Neutrophil (primary cell): Measurements from ENCODE around the gene LRRC27.

Source experiments
- H3K27ac ChIP-seq: fragments of 200-600 bp; sonication (generic); 2 replicates; pipeline ENCODE4 v1.5.1; 2016; ENCODE audit warnings: mild to moderate bottlenecking, moderate library complexity
- H3K27me3 ChIP-seq: fragments of 200-600 bp; sonication (generic); 2 replicates; pipeline ENCODE4 v1.6.0; 2016; ENCODE audit warnings: mild to moderate bottlenecking
- H3K36me3 ChIP-seq: fragments of 200-600 bp; sonication (generic); 2 replicates; pipeline ENCODE4 v1.5.1; 2017
- H3K4me1 ChIP-seq, 2 experiments: fragments of 200-600 bp in 1 of 2; sonication (generic) in 1 of 2; 1 replicate in 1 of 2; 2 replicates in 1 of 2; pipeline versions ENCODE4 v1.5.1 to v1.6.1; 2013 to 2016; ENCODE audit warnings: low read depth in 1 of 2, low read length in 1 of 2, mild to moderate bottlenecking in 1 of 2, moderate library complexity in 1 of 2; ENCODE audit not compliant: control insufficient read depth in 1 of 2, insufficient read depth in 1 of 2
- H3K4me3 ChIP-seq, 2 experiments: fragments of 200-600 bp in 1 of 2; sonication (generic) in 1 of 2; 1 replicate in 1 of 2; 2 replicates in 1 of 2; pipeline ENCODE4 v1.5.1; 2013 to 2016; ENCODE audit warnings: low read depth in 1 of 2, low read length in 1 of 2, mild to moderate bottlenecking in 1 of 2, moderate library complexity in 1 of 2
- H3K9me3 ChIP-seq: fragments of 200-600 bp; sonication (generic); 2 replicates; pipeline ENCODE4 v1.5.1; 2016
- TF ChIP-seq, protein P1 (sequence below): fragments of 200-600 bp; sonication (generic); IDR thresholded peaks from 2 replicates; pipeline ENCODE4 v1.5.1; 2016; ENCODE audit warnings: antibody characterized with exemption

LRRC27 gene

GRCh38 chr10:132410056-132410778, 78.2 kb downstream of the LRRC27 start:
- Histone ChIP-seq H3K27me3 (no peaks in the 10 kb centered on the region), H3K36me3 (peaks cover 18% of the 10 kb centered on the region), H3K27ac (no peak overlapping the region), H3K4me3 (no peak overlapping the region), H3K4me1 (peaks cover 24 to 37% of the 10 kb centered on the region in 2 experiments), H3K9me3 (no peaks in the 10 kb centered on the region)
- TF ChIP-seq, protein P1, sequence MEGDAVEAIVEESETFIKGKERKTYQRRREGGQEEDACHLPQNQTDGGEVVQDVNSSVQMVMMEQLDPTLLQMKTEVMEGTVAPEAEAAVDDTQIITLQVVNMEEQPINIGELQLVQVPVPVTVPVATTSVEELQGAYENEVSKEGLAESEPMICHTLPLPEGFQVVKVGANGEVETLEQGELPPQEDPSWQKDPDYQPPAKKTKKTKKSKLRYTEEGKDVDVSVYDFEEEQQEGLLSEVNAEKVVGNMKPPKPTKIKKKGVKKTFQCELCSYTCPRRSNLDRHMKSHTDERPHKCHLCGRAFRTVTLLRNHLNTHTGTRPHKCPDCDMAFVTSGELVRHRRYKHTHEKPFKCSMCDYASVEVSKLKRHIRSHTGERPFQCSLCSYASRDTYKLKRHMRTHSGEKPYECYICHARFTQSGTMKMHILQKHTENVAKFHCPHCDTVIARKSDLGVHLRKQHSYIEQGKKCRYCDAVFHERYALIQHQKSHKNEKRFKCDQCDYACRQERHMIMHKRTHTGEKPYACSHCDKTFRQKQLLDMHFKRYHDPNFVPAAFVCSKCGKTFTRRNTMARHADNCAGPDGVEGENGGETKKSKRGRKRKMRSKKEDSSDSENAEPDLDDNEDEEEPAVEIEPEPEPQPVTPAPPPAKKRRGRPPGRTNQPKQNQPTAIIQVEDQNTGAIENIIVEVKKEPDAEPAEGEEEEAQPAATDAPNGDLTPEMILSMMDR = no peak

- H3K4me3 ChIP-seq = no peak overlapping the region
- H3K9me3 ChIP-seq = no peaks in the 10 kb centered on the region
- TF ChIP-seq, protein P1 = no peak
- peaks cover 10% of the 10 kb centered on the region for H3K36me3 ChIP-seq
- H3K27me3 ChIP-seq = no peaks in the 10 kb centered on the region
- H3K4me1 ChIP-seq = peaks cover 24 to 37% of the 10 kb centered on the region in 2 experiments
- H3K27ac ChIP-seq = no peak overlapping the region
Measured at GRCh38 chr10:132410779-132411532, 79.0 kb downstream of the LRRC27 start.

DNA sequence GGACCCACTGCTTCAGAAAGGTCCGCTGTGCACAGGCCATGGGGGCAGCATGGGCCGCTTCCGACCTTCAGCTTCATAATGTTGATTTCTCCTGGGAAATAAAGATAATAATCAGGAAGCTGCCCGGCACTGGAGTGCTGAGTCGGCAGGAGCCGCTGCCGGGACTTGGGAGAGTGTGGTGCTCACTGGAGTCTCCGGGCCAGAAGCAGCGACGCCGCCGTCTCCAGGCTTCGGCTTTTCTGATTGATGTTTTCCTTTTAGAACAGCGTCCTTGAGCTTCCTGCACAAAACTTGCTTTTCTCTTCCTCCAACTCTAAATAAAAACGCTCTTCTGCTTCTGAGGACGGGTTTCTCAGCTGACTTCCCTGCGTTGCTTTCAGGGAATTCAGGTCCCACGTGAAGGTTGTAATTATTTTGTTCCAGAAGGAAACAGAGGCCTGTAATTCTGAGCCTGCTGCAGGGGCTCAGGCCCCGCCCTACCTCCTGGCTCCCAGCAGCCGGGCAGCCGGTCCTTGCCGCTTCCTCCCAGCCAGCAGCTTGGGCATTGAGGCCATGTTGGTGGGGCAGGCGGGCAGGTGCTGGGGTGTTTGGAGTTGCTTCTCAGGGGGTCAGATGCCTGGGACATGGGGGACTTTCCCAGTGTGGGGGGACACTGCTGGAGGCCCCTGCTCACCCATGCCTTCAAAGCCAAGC, 79.7 kb downstream of the LRRC27 start:
- H3K9me3 ChIP-seq = no peaks in the 10 kb centered on the region
- H3K36me3 ChIP-seq = peaks cover 3% of the 10 kb centered on the region
- H3K27me3 ChIP-seq = no peaks in the 10 kb centered on the region
- H3K27ac ChIP-seq = no peak overlapping the region
- H3K4me1 ChIP-seq = peaks cover 24 to 37% of the 10 kb centered on the region in 2 experiments
- TF ChIP-seq, protein P1 = no peak
- peak overlapping the region in 1 of 2 experiments; percentile 2 for H3K4me3 ChIP-seq

- H3K27ac ChIP-seq = peak overlapping the region; percentile 13
Measured at GRCh38 chr10:132412316-132413192, 80.6 kb downstream of the LRRC27 start.

More at GRCh38 chr10:132412316-132413192, 80.6 kb downstream of the LRRC27 start:
- TF ChIP-seq, protein P1 = no peak
- H3K9me3 ChIP-seq = no peaks in the 10 kb centered on the region
- H3K4me1 ChIP-seq = peaks cover 32 to 42% of the 10 kb centered on the region in 2 experiments
- no peaks in the 10 kb centered on the region for H3K36me3 ChIP-seq
- H3K4me3 ChIP-seq = no peak overlapping the region
- no peaks in the 10 kb centered on the region for H3K27me3 ChIP-seq
